GM12891 (cell line): ENCODE results near the gene IP6K3.

ENCODE experiments used
- POLR2A ChIP-seq: IDR thresholded peaks from 2 replicates; pipeline ENCODE4 v1.6.1; 2011; ENCODE audit warnings: low read depth, low read length, control low read depth
- POLR2AphosphoS5 ChIP-seq: IDR thresholded peaks from 2 replicates; pipeline ENCODE4 v1.6.1; 2011; ENCODE audit warnings: low read depth, low read length, control low read depth
- SPI1 ChIP-seq: IDR thresholded peaks from 2 replicates; pipeline ENCODE4 v1.6.1; 2011; ENCODE audit warnings: low read depth, low read length, control low read depth

DNA sequence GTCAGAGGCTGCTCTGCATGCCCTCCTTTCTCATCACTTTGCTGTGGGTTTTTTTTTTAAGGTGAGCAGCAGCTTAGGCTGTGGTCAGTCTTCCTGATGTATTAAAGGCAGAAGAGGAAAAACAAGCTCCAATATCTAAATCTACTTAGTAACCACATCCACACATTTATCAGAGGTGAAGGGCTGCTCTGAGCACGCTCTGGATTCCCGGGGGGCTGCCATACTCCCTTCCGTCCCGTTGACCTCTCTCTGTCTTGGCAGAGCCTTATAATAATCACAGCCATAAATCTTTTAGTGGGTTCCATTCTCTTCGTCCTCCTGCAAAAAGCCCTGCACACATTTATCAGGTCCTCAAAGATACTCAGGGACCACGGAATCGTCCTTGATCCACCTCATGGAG is 44.9 kb upstream of the IP6K3 start:
- no peak for TF ChIP-seq POLR2A
- no peak for TF ChIP-seq SPI1
- TF ChIP-seq POLR2AphosphoS5 = no peak
